ENCODE data around the gene TSR1.

TSR1 gene

DNA sequence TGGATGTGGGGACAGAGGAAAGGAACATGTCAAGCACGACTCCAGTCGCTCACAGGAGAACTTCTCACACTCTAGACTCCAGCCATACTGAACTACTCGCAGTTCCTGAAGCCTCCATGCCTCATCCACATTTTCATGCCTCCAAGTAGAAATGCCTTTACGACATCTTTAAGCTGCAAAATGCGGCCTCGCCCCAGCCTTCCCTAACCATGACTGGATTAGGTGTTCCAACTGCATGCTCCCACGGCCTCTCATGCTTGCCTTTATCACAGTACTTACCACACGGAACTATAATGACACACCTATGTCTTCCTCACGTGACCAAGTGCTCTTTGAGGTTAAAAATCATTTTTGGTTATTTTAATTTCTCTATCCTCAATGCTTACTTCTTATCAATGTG is 56.5 kb downstream of the TSR1 start:
- DNase-seq (ENCODE audit: low spot score) = no peak

GRCh38 chr17:2277429-2278170 is 58.7 kb downstream of the TSR1 start:
- DNase-seq (ENCODE audit: low spot score) = no peak

GRCh38 chr17:2275722-2276121 is 60.5 kb downstream of the TSR1 start:
- DNase-seq (ENCODE audit: low spot score) = no peak

DNA sequence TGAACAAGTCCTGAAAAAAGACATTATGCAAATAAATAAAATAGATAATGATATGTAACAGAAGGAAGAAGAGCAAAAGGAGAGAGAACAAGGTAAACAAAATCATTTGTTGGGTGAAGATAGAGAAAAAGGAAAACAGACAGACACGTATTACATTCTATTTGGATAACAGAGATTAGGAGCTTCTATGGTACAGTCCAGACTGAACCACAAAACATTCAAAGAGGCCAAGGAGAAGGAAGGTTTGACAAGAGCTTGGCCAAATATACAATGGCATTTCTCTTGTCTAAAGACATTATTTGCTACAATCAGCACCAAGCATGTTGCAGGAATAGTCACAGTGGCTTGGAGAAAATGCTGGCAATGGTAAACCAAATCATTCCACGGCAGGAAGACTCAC is 61.8 kb downstream of the TSR1 start:
- no peak for DNase-seq (ENCODE audit: low spot score)
